NK-92 (cell line): ENCODE results near the gene CYP21A2.

Experiments used
- DNase-seq: peaks from one replicate; lab custom pipeline; 2025; ENCODE audit not compliant: unreplicated experiment; lab: John Stamatoyannopoulos, UW

CYP21A2 gene

GRCh38 chr6:32081168-32081990, 43.2 kb downstream of the CYP21A2 start:
- no peak for DNase-seq

DNA sequence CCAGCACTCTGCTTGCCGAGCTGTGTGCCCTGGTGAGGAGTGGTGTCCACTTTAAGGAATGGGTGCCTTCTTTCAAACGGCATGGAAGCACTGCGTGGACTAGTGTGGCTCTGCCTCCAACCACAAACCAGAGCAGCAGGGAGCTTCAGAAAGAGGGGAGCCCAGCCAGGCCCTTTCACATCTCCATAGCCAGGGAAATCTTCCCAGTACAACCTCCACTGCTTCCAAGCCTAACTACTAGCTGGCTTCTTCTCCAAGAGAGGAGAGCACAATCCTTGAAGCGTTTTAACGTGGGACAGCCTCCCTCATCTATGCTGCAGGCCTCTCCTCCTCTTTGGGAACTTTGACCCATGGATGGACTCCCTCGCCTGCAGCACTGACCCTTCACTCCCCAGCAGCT, 44.3 kb downstream of the CYP21A2 start:
- no peak for DNase-seq

DNA sequence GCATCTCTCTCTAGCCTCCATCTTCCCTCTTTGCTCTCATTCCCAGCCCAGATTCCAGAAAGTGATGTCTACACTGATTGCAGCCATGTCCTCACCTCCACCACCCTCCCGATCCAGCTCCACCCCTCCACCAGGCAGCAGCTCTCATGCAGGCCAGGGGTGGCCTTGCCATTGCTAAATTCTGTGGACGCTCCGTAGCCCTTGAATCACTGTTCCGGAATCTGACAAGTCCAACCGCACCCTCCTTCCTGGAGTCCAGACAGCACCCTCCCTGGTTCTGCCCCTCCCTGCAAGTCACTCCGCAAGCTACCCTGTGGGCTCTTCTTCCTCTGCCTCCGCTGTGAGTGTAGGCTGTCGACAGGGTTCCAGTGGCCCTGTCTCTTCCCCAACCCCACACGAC, 44.7 kb downstream of the CYP21A2 start:
- no peak for DNase-seq

- no peak for DNase-seq
Observed at GRCh38 chr6:32083812-32084768, 45.9 kb downstream of the CYP21A2 start.

GRCh38 chr6:32084780-32085179, 46.6 kb downstream of the CYP21A2 start:
- no peak for DNase-seq

GRCh38 chr6:32085759-32086459, 47.7 kb downstream of the CYP21A2 start:
- no peak for DNase-seq

GRCh38 chr6:32086661-32087573, 48.7 kb downstream of the CYP21A2 start:
- DNase-seq: no peak

DNA sequence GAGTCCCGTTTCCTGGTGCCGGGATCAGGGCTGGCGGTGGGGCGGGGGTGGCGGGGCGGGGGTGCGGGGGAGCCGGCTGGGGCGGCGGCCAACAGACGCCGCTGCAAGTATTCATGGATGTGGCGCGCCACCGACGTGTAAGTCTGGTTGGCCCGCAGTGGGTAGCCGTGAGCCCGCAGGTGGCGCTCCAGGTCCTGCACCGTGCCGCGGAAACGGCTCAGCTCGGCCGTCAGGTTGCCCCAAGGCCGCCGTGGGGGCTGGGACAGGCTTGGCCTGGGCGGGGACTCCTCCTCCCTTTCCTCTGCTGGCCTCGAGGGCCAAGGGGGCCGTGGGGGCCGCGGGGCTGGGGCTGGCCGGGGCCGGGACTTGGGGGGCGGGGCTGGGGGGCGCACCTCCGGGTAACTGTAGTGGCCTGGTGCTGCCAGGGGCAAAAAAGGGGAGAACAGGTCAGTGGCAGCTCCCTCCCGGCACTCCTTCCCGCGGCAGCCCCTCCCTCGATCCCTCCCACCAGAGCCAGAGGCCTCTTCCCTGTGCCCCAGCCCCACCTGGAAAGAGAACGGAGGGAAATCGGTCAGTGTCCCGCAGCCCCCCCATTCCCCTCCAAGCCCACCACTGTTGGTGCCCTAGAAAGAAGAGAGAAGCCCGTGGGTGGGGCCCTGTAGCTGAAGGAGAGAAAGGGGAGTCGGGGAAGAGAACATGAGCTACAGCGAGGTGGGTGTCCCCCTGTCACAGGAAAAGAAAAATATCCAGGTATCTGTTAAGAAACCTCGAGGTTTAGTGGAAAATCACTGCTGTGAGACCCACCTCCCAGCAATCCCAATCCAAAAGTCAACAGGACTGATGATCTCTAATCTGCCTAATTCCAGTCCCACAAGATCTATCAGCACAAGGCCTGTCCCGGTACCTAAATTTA, 49.6 kb downstream of the CYP21A2 start:
- DNase-seq: no peak

DNA sequence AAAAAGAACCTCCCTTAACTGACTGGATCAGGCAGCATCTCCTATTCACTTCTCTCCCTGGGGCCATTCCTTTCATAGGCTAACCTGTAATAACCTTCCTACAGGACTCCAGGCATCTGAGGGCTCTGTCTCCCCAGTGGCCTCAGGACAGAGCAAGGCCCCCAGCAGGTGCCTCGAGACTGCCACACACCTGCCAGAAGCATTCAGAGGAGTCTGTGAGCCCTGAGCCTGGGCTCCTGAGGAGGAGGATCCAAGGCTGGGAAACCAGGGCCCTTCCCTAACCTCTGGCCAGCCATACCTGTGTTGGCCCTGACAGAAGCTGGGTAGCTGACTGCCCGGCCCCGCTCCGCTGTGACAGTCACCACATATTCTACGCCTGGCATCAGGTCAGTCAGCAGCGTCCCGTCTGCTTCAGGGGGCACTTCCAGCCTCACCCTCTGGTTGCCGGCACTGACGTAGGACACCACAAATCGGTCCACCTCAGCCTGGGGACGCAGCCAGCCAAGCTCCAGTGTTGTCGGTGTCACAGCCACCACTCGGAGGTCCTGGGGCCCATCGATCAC, 50.4 kb downstream of the CYP21A2 start:
- no peak for DNase-seq

GRCh38 chr6:32089082-32089828, 51.0 kb downstream of the CYP21A2 start:
- no peak for DNase-seq
